WTC11 (cell line): ENCODE results near the gene STXBP6.

Experiments used
- CBFB ChIP-seq: sonication (generic); formaldehyde crosslinking; IDR thresholded peaks from 2 replicates; pipeline ENCODE4 v1.8.1; 2022; ENCODE audit warnings: mild to moderate bottlenecking, low read depth, missing genetic modification reagents
- ELF4 ChIP-seq: sonication (generic); formaldehyde crosslinking; IDR thresholded peaks from 2 replicates; pipeline ENCODE4 v1.8.1; 2022; ENCODE audit warnings: low read depth, mild to moderate bottlenecking, moderate library complexity, missing genetic modification reagents
- FOXK1 ChIP-seq: sonication (generic); formaldehyde crosslinking; IDR thresholded peaks from 2 replicates; pipeline ENCODE4 v1.8.0; 2022; ENCODE audit warnings: mild to moderate bottlenecking, moderate library complexity, missing genetic modification reagents
- IRF2 ChIP-seq: sonication (generic); formaldehyde crosslinking; IDR thresholded peaks from 2 replicates; pipeline ENCODE4 v1.8.0; 2022; ENCODE audit warnings: low read depth, missing genetic modification reagents, borderline replicate concordance
- NFE2L1 ChIP-seq: sonication (generic); formaldehyde crosslinking; IDR thresholded peaks from 2 replicates; pipeline ENCODE4 v1.8.1; 2023; ENCODE audit warnings: missing genetic modification reagents
- NR1H2 ChIP-seq: sonication (generic); formaldehyde crosslinking; IDR thresholded peaks from 2 replicates; pipeline ENCODE4 v1.9.0; 2021; ENCODE audit warnings: mild to moderate bottlenecking, moderate library complexity, missing genetic modification reagents
- RORB ChIP-seq: fragments of 250-450 bp; sonication (Bioruptor Pico); IDR thresholded peaks from 2 replicates; pipeline ENCODE4 v1.9.0; 2021; ENCODE audit warnings: mild to moderate bottlenecking
- SP1 ChIP-seq: sonication (generic); formaldehyde crosslinking; conservative IDR thresholded peaks from 2 replicates; pipeline ENCODE4 v1.8.1; 2022; ENCODE audit warnings: missing genetic modification reagents
- TF ChIP-seq, protein P1 (sequence below): fragments of 200-600 bp; IDR thresholded peaks from 2 replicates; pipeline ENCODE4 v1.8.0; 2022; ENCODE audit warnings: antibody characterized with exemption
- TF ChIP-seq, protein P2 (sequence below): sonication (generic); formaldehyde crosslinking; IDR thresholded peaks from 2 replicates; pipeline ENCODE4 v1.8.0; 2022; ENCODE audit warnings: mild to moderate bottlenecking, missing genetic modification reagents
- TF ChIP-seq, protein P3 (sequence below): sonication (generic); formaldehyde crosslinking; conservative IDR thresholded peaks from 2 replicates; pipeline ENCODE4 v1.8.1; 2022; ENCODE audit warnings: mild to moderate bottlenecking, missing genetic modification reagents

DNA sequence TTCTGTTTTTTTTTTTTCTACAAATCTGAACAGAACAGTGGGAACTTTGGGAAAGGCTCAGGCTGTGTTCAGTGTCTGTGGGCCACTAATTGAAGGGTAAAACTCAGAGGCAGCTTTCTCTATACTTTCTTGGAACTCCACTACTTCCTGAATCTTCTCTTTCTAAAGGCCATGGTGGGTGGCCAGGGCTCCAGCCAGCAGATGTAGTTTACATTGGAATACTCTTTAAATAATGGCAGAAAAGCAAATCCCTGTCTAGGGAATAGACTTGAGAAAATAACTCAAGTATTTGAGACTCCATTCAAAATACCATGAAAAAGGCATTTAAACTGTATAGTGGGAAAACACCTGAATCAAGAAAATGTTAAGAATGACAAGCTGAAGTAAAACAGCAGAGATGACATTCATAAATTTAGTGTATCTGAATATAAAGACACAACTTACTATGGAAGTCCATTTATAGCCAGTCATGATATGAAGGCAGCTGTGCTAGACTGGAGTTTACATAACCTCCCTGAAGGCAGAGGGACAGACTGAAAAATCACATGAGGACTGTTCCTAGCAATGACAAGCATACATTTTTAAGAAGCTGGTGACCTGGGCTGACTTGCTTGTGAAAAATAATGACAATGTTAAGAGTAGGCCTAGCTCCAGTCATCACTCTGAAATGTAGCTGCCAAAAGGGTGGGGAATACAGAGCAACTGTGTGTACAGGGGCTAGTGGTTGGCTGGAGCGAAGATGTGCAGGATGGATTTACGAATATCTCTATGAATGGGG, 168.6 kb downstream of the STXBP6 start:
- TF ChIP-seq RORB (CRISPR knock-in tag) (no peak), FOXK1 (CRISPR knock-in tag) (no peak), ELF4 (CRISPR knock-in tag) (no peak), NR1H2 (no peak), IRF2 (CRISPR knock-in tag) (no peak), NFE2L1 (CRISPR knock-in tag) (no peak), SP1 (CRISPR knock-in tag) (no peak), CBFB (CRISPR knock-in tag) (no peak)
- TF ChIP-seq, protein P1, sequence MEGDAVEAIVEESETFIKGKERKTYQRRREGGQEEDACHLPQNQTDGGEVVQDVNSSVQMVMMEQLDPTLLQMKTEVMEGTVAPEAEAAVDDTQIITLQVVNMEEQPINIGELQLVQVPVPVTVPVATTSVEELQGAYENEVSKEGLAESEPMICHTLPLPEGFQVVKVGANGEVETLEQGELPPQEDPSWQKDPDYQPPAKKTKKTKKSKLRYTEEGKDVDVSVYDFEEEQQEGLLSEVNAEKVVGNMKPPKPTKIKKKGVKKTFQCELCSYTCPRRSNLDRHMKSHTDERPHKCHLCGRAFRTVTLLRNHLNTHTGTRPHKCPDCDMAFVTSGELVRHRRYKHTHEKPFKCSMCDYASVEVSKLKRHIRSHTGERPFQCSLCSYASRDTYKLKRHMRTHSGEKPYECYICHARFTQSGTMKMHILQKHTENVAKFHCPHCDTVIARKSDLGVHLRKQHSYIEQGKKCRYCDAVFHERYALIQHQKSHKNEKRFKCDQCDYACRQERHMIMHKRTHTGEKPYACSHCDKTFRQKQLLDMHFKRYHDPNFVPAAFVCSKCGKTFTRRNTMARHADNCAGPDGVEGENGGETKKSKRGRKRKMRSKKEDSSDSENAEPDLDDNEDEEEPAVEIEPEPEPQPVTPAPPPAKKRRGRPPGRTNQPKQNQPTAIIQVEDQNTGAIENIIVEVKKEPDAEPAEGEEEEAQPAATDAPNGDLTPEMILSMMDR, result no peak
- TF ChIP-seq, protein P2, sequence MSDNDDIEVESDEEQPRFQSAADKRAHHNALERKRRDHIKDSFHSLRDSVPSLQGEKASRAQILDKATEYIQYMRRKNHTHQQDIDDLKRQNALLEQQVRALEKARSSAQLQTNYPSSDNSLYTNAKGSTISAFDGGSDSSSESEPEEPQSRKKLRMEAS, result no peak
- TF ChIP-seq, protein P3, sequence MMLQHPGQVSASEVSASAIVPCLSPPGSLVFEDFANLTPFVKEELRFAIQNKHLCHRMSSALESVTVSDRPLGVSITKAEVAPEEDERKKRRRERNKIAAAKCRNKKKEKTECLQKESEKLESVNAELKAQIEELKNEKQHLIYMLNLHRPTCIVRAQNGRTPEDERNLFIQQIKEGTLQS, result no peak
